ENCODE measurements around the gene SERPING1.
A peak's percentile ranks its signal among the peaks of the same experiment; 100 is the strongest.

Gene SERPING1

DNA sequence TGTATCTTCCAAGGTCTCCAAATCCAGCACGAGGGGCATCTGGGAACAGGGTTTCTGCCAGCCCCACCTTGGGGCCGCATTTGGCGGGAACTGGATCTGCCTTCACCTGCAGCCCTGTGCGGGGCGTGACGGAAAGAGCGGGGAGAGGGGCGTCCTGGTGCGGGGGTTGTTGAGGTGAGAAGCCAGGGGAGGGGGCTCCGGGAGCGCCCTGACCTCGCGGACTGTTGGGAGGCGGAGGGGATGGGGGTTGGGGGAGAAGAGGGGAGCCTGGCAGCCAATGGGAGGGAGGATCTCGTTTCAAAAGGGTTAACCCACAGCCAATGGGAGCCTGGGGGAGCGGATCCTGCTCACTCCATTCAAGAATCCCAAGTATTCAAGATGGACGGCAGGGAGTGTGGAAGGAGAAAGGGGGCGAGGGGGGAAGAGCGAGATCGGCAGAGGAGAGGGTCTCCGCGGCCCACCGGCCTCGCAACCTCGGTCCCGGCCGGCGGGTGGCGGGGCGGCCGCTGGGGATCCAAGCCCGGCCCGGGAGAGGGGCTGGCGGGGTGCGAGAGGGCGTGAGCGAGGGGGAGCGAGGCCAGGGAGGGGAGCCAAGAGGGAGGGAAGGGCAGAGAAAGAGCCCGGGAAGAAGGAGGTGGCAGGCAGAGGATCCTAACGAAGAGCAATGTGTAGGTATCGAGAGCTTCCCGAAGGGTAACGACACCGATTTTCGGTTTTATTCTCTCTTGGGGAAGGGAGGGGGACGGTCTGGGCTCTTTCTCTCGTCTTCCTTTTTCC lies 40.7 kb downstream of the SERPING1 start:
- no peak for DNase-seq

DNA sequence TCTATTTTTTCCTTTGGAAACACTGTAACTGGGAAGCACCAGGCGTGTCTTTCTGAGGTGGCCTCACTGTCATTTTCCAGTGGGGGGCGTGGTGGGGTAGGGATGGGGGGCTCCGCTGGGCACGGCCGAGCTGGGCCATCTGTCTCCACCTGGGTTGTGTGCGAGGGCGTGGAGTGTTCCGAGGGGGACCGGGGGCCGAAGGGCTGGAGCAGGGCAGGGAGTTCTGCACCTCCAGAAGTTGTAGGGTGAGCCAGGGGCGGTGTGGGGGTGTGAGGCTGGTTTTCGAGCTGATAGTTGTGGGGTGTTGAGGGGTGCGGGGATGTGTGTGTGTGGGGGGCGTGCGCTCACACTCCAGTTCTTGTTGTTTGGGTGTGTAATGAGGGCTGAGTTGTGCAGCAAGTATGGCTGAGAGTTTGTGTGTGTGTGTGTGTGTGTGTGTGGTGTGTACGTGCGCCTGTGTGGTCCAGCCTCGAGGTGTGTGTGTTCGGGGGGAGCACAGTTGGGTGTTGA lies 41.4 kb downstream of the SERPING1 start:
- peak in 1 of 5 experiments; percentile 57 for DNase-seq

DNA sequence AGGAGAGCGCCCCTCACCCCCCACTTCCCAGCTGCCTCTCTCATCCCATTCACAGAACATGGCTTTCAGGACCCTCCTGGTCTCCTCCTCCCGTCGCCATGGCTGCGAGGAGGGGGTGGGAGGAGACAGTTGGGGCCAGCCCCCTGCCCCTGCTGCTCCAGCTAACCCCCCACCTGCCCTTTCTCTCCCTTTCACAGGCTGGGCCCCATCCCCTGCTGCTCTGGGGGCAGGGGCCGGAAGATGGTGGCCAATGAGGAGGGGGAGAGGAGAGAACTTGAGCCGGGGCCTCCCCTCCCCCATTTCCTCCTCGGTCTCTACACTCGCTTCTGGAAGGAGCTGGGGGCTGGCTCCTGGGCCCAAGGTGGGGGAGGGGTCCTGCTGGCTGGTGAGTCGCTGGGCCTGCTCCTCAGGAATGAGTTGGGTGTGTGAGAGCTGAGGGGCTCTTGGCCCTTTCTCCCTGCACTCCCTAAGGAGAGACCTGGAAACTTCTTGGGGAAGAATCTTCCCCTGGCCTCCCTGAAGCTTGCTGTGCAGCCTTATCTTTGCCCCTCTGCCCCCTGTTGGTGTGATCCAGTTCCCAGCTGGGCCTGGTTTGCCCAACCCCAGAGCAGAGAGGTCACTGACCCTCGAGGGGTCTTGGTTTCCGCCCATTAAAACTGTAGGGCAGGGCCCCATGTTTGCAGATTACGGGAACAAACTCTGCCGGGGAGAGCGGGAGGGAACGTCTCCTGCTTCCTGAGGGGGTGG lies 42.0 kb downstream of the SERPING1 start:
- DNase-seq, result no peak

DNA sequence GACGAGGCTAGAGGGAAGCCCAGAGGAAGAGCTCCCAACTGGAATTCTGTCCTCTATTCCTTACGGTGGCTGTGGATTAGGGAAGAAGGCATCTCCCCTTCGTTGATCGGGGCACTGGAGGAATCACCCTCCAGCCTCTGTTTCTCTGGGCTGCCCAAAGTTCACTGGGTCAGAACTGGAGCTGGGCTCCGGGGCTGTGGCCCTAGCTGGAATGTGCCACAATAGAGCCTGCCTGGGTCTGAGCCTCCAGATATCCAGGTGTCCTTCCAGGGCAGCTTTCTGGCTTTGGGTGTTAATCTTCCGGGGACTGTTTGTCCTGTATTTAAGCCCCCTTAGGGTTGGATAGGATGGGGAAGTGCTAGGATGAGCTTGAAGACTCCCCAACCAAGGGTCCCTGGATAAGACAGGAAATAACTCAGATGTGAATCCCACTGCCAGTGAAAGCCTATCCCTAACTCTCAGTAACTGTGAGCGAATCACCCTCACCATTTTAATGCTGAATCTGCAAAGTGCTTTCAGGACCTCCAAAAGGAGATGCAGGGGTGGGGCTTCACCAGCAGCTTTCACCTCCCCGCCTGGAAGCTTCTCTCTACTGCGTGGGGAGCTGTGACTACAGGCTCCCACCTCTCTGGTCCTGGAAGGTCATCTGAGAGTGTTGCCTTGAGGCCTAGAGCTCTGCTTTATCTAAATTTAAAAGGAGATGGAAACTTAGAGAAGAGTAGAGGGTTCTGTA lies 42.7 kb downstream of the SERPING1 start:
- no peak for DNase-seq

DNA sequence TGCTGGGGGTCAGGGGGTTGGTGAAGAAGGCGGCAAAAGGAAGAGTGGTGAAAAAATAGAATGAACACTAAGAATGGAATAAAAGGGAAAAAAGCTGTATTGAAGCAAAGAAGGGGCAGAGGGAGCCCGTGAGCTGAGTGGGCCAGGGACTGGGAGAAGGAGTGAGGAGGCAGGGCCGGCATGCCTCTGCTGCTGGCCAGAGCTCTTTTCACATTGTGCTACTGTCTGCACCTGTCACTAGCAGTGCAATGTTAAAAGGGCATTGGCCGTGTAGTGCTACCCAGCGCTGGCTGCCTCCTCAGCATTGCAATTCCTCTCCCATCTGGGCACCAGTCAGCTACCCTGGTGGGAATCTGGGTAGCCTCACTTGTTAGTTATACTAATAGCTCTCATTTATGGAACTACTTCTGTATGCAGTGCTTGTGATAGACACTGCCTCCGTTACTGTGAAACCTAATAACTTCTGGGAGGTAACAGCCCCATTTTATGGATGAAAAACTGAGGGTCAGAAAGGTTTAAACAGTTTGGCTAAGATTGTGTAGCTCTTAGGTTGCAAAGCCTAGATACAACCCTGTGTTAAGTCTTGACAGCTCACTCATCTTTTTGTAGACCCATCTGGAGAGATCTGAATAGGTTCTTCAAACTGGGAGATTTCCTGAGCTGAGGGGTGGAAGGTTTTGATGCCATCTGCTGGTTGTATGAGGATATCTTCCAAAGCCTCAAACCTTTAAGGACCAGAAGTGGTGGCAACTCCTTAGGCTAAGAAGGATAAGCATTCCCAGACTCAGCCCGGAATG lies 43.7 kb downstream of the SERPING1 start:
- DNase-seq, result peak in 1 of 5 experiments; percentile 57

DNA sequence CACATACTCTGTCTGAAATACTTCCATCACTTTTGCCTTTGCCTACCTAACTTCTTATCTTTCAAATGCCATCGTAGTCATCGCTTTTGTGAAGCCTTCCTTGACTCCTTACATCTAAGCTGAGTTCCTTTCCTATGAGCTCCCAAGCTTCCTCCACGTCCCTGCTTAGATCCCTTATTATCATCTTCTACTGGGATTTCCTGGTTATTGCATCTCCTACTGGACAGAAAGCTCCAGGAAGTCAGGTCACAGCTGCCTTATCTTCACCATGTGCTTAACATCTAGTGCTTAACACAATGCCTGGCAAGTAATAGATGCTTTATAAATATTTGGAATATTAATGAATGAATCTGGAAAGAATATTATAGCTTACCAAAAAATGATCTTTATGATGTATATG lies 46.3 kb downstream of the SERPING1 start:
- DNase-seq, result no peak

DNA sequence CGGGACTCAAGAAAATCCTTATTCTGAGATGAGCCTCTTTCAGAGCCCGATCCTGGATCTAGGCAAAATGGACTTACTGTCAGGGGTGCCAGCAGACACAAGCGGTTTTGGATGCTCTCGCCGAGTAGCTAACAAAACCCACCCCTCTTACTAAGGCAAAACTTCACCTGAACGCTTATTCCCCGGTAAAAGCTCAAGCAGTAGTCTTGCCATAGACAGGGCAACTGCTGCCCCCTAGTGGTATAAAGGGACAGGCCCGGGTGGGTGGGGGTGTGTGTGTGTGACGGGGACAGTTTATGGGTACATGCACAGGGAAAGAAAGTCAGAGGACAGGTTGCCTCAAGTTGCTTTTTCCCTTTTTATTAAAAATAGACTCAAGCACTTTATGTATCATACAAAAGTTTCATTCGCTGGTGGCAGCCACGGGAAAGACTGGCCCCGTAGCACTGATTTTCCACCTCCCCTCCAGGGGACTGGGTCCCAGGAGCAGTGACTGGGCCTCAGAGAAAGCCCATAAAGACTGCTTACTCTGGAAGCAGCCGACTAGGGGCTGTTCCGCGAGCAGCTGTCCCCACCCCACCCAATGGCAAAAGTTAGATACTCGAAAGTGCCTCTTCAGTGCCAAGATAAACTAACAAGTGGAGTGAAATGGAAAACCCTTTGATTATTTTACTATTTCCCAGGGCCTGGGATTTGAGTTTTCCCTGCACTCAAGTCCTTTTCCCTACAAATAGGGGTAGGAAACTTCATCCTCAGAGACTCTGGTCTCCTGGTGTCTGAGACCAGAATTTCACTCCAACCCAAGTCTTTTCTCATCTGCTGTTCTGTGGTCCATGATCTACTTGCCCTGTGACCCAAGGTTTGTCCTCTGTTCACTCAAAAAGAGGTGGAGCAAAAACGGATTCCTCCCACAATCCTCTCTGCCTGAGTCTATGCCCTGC lies 47.5 kb downstream of the SERPING1 start:
- peak; percentile 55 to 79 (median 75) for DNase-seq

DNA sequence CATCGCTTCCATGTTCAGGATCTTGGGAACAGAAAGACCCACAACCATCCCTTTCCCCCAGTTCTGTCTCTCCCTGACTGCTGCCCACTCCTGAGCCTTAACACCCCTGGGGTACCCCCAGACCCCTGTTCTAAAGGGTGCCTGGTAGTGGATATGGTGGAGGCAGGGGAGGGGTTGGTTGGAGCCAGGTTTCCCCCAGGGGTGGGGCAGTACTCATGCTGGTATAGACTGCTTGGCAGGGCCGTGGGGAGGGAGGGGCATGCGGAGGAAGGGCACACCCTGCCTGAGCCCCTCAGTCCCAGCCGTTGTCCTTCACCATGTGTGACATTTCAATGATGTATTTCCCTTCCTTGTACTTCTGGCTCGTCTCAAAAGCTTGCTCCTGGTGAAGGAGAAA lies 48.2 kb downstream of the SERPING1 start:
- DNase-seq, result no peak

DNA sequence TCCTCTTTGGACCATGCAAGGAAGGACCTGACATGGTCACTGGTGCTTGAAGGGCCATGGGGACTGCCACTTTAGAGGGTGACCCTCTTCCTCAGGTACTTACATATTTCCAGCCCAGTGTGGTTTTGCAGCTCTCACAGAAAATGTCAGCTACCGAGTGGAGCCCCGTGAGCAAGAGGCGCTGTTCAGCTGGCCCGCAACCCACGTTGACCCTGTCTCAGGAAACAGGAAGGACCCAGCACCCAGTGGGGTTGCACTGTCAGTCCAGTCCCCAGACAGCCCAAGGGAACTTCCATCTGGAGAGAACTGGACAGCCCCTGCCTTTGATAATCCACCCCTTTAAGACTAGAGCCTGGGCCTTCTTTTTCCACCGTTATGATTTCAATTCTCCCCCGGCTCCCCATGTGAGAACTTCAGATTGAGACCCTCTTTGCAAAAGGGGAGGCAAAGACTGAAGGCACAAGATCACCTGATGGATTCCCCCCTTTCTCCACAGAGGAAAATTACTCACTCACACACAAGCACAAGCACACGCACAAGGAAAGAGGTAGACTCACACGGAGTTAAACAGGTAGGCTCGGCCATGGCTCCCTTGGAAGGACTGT lies 48.8 kb downstream of the SERPING1 start:
- DNase-seq, result no peak

DNA sequence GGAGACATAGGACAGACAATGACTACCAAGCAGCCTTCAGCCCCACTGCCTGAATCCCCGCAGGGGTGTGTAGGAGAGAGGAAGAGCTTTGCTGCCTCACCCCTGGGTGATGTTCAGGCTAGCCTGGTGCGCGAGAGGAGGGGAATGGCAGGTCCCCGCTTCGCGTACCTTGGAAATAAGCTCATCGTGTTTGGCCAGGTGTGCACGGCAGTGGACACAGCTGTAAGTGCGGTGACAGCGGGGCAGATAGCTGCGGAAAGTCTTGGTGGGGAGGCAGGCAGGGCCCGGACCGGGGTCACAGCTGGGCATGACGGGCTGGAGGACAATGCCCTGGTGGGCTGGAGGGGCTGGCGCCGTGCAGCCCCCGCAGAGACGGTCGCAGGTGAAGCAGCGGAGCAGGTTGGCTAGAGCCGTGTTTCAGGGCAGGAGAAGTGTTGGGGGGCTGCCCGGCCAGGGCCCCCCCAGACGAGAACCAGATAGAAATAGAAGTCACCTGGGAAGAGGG lies 49.4 kb downstream of the SERPING1 start:
- DNase-seq, result no peak

DNA sequence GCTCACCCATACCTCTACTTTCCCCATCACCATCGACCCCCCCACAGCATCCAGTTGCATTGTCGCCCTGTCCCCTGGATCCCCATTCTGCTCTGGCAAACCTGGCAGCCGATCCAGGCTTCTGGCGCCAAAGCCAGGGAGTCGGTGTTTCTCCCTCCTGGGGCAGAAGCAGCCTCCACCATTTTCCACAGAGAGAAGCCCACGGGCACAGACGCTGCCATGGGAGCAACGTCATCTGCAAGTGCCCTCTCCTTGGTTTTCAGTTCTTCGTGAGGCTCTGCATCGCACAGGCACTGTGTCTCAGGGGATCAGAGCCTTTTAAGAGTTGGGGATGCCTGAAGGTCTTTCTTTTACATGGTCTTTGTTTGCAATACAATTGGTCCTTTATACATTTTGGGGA lies 49.9 kb downstream of the SERPING1 start:
- no peak for DNase-seq

DNA sequence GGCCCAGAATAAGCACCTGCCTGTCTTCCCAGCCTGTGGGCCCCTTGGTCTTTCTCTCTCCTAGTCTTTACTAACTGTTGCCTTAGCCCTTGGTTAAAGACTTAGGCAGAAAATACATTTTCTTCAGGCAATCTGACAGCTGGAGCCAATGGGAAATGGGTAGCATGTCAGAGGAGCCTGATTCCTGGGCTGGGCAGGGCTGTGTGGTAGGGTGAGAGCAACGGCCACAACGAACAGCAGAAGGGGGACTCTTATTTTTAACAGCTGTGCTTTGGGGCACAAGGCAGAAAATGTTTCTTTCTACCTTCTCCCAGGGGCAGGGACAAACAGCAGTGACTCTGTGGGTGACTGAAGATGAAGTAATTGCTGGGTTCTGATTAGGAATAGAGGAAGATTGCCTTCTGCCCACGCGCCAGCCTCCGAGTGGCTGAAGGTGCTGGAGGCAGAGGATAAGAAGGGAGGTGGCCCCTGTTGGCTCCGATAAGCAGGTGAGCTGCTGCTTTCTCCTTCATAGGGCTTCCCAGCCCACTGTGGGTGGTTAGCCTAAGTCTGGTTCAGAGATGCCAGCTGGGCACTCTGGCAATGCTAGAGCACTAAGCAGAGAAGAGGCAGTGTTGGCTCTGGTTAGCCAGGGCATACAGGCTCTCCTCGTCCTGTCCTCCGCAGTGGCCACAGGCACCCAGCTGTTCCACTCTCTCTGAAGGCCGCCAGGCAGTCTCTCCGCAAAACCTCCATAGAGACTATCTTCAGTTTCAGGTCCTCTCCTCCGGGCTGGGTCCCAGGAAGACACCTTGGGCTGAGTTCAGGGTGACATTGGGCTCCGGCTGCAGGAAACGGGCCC lies 50.7 kb downstream of the SERPING1 start:
- no peak for DNase-seq

DNA sequence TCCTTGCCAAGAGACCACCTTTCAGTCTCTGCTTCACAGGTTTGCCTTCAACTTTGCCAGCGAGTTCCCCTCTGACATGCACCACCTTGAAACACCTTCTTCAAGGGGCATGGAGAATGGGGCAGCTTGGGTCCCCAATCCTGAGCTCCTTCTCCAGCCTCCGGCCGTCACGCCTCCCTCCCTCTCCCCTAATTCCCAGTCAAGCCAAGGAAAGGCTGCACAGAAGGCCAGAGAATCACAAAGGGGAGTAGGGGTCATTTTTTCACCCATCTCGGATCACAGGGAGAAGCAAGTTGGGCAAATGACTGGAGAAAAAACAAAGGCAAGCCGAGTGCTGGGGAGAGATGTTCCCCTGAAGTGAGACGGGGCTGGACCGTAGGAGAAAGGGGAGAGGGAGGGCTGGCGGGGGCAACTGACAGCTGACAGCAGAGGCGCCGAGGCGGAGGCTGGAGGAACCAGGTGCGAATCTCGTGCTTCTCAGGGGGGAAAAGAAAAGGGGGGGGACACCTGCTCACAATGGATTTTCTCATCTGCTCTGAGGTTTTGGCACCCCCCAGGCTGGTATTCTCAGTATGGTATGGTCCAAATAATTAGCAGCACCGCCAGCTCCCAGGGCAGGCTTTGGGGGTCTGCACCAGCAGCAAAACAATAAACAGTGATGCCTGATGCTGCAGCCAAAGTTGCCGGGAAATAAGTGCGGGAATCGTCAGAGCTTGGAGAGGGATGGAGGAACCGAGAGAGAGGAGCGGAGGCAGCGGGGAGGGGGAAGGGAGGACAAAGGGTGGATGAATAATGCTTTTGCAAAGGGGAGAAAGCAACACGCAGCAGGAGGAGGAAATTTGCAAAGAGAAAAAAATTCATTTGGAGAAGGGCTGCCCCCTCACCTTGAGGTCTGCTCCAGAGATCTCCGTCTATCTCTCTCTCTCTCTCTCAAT lies 51.6 kb downstream of the SERPING1 start:
- peak in 1 of 5 experiments; percentile 27 for DNase-seq

DNA sequence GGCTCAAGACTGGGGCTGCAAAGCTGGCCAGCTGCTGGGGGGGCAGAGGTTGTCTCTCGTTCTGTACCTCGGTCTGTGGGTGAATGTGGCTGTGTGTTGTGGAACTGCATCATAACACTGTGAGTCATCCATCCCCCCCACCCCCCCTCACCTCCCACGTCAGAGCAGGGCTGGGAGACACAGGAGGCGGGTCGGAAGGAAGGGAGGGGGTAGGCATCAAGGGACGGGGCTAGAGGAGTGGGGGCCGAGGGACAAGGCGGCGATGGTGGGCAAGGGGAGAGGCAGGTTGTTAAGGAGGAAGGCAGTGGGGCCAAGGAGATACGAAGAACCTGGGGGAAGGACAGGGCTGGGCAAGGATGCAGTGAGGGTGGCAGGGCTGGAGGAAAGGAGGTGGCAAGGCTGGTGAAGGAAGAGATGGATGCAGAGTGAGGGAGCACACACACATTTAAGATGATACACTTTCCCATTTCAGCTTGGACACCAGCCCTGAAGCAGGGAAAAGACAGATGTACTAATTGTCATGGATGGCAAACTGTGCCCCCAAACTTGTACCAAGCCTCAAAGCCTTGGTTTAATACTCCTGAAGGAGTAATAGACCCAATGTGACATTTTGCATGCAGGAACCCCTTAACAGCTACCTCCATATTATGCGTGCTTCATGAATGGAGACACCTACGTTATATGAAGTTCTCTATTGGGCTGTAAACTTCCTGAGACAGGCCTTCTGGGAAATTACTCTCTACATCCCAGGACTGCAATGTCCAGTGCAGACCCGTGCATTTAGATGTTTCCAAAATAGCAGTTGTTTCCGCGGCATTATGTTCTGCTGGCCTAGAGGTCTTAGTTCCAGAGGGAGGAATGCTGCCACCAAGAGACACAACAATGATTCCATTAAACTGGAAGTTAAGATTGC lies 52.6 kb downstream of the SERPING1 start, which contains the start of gene YPEL4:
YPEL4 (minus strand) TSS at position 87 of the 913 bp plus-strand sequence. CDS start 2,805 bp downstream, outside the sequence.
- peak; percentile 25 to 88 (median 62) for DNase-seq

DNA sequence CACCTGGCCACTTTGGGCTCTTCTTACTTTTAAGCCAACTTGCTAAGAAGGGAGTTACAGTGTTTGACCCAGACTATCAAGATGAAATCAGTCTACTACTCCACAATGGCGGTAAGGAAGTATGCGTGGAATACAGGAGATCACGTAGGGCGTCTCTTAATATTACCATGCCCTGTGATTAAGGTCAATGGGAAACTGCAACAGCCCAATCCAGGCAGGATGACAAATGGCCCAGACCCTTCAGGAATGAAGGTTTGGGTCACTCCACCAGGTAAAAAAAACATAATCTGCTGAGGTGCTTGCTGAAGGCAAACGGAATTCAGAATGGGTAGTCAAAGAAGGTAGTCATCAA lies 53.2 kb downstream of the SERPING1 start:
- no peak for DNase-seq

DNA sequence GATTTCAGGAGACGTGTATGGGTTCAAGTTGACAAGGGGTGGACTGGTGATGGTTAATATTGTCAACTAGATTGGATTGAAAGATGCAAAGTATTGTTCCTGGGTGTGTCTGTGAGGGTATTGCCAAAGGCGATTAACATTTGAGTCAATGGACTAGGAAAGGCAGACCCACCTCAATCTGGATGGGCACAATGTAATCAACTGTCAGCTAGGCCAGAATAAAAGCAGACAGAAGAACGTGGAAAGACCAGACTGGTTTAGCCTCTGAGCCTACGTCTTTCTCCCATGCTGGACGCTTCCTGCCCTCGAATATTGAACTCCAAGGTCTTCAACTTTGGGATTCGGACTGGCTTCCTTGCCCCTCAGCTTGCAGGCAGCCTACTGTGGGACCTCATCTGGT lies 53.9 kb downstream of the SERPING1 start:
- no peak for DNase-seq

DNA sequence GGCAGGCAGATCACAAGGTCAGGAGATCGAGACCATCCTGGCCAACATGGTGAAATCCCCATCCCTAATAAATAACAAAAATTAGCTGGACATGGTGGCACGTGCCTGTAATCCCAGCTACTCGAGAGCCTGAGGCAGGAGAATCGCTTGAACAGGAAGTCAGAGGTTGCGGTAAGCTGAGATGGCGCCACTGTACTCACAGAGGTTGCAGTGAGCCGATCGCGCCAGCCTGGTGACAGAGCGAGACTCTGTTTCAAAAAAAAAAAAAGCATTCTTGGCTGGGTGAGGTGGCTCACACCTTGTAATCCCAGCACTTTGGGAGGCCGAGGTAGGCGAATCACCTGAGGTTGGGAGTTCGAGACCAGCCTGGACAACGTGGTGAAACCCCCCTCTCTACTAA lies 54.7 kb downstream of the SERPING1 start:
- DNase-seq, result peak in 2 of 5 experiments; percentile 57 to 69
